ENCODE results near the gene C4orf51.
"Not testable (repeated sequence)": the region's sequence is repeated elsewhere in the genome, so short reads cannot be mapped to it uniquely, and the experiment has no call there.

C4orf51 gene

GRCh38 chr4:145679991-145680455 is at the start of gene C4orf51:
Gene C4orf51 (plus strand): TSS chr4:145680146. CDS start chr4:145680204, 58 bp downstream.
- DNase-seq (ENCODE audit: low read depth), result peak; percentile 86

DNA sequence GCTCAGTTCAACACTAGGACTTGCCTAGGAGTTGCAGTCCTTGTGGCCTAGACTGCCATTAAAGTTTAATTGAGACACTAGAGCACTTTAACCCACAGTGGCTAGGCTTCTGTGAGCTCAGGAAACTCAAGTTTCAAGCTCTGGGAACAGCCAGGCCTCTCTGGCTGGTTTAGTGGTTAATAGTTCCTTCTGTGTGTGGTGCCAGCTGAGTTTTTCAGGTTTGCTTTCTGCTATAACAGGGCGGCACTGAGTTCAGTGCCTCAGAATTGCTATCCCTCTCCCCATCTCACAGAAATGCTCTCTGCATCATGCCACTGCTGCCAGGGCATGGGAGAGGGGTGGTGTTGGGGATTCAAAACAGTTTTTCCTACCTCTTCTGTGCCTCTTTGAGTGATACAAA is 44.8 kb upstream of the C4orf51 start:
- no peak for DNase-seq (ENCODE audit: low read depth)

- DNase-seq (ENCODE audit: low read depth), result no peak
These were observed 44.3 kb upstream of the C4orf51 start for GRCh38 chr4:145635630-145636029.

DNA sequence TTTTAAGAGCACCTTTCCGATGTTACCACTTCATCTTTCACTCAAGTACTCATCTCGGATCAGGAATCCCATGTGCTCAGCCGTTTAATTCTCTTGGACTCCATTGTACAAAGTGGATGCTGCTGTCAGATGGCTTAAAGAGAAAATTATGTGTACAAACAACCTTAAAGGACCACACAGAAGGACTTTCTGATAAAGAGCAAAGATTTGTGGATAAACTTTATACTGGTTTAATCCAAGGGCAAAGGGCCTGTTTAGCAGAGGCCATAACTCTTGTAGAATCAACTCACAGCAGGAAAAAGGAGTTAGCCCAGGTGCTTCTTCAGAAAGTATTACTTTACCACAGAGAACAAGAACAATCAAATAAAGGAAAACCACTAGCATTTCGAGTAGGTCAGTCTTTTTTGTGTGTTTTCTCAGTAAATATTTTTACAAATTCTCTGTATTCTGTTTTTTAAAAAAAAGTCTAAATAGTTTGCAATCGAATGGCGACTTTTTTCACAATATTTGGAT is 40.7 kb upstream of the C4orf51 start:
- no peak for DNase-seq (ENCODE audit: low read depth)

DNA sequence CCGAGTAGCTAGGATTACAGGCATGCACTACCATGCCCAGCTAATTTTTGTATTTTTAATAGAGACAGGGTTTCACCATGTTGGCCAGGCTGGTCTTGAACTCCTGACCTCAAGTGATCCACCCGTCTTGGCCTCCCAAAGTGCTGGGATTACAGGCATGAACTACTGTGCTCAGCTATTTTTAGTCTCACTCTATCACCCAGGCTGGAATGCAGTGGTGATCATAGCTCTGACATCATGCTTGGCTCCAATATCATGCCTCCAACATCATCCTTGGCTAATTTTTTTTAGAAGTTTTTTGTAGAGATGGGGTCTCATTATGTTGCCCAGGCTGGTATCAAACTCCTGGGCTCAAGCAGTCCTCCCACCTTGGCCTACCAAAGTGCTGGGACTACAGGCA is 39.7 kb upstream of the C4orf51 start:
- DNase-seq (ENCODE audit: low read depth), result peak; percentile 85

DNA sequence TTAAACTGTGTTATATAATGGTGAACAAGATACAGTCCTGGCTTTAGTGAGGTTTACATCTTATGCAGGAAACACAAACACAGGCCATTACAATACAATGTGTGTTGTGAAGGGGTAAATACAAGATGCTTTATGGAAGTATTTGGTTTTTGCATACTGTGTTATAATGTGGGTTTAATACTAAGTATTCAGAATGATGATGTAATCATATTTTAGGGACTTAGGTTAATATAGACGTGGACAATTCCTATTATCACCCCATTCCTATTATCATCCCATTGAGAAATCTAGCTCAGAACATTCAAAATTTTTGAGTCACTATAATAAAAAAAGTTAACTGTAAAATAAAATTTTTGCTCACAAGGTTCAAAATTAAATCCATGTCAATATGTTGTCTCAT is 36.7 kb upstream of the C4orf51 start:
- DNase-seq (ENCODE audit: low read depth), result no peak

GRCh38 chr4:145644699-145645098 is 35.2 kb upstream of the C4orf51 start:
- DNase-seq (ENCODE audit: low read depth), result no peak

DNA sequence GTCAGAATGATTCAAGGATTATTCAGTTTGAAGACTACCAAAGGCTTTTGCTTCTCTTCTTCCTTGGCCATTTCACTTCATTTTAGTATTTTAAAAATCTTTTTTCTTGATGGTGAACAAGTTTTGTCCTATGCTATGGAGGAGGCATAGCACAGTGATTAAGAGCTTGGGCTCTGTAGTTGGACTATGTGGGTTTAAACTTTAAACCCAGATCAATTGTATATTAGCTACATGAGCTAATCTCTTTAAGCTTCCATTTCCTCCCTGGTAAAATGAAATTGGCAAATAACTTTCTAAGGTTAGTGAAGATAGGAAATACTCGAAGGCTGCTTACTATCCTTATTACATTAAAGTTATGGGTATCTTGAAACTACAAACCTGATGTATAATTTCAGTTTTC is 23.8 kb upstream of the C4orf51 start:
- no peak for DNase-seq (ENCODE audit: low read depth)

DNA sequence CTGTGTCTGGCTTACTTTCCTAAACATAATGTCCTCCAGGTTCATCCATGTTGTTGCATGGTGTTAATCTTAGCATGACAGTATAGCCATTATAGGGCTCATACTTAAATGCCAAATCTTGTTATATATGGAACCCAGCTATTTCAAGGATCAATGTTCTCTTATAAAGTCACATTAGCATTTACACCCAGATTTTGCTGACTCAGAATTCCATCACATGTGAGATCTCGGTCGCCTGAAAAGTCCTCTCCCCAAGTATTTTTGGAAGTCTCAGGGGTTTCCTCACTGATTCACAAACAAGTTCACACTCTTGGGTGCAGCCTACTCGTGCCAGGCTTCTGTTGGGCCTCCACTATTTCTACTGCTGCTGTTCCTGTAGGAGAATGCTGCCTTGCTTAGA is 19.9 kb upstream of the C4orf51 start:
- no peak for DNase-seq (ENCODE audit: low read depth)

- DNase-seq (ENCODE audit: low read depth), result no peak
These were observed 16.8 kb upstream of the C4orf51 start for GRCh38 chr4:145663194-145663593.

GRCh38 chr4:145665773-145666172 is 14.2 kb upstream of the C4orf51 start:
- DNase-seq (ENCODE audit: low read depth), result peak; percentile 36

DNA sequence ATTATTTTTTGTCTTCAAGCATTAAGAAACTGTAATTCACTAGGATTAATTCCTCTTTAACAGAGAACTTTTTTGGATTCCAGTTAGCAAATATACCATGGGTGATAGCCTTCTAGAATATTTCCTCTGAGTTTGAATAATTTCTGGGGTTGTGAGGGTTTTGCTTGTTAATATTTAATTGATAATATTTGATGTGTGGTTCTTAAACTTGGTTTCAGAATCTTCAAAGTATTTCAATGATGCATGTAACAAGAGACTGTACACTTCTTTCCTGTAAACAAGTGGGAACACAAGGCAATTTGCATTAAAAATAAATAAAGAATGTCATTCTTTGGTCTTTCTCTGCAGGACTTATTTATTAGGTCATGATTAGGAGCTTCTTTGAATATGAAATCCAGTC is 9.5 kb upstream of the C4orf51 start:
- DNase-seq (ENCODE audit: low read depth), result no peak

- peak; percentile 94 for DNase-seq (ENCODE audit: low read depth)
These were observed 426 bp upstream of the C4orf51 start for GRCh38 chr4:145679520-145679919.

DNA sequence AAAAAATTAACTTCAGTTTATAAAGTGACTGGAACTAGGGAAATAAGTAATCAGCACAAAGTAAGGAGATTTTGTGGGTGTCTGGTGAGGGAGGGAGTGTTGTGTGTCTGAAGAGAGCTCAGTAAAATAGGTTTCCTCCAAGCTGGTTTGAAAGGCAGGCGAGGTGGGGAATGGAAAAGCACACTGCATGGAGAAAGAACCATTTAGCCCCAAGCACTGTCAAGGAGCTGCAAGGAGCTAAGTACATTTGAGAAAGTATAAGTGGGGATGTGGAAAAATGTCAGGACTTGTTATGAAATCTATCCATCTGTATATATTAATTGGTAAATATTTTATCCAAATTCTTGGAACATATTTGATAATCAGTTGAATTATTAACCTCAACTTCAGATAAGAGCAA is 956 bp downstream of the C4orf51 start:
- DNase-seq (ENCODE audit: low read depth), result no peak

DNA sequence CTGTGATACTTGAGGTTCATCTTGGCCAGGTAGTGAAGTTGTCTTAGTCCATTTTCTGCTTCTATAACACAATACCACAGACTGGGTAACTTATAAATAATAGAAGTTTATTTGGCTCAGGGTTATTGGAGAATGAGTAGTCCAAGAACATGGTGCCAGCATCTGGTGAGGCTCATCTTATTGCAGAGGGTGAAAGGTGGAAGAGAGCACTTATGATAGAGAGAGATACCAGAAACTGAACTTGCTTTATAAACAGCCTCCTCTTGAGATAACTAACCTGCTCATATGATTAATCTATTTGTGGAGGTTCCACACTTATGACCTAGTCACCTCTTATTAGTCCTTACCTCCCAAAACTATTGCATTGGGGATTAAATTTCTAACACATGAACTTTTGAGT is 1.6 kb downstream of the C4orf51 start:
- DNase-seq (ENCODE audit: low read depth), result no peak

GRCh38 chr4:145681956-145682355 is 2.0 kb downstream of the C4orf51 start:
- peak; percentile 43 for DNase-seq (ENCODE audit: low read depth)

DNA sequence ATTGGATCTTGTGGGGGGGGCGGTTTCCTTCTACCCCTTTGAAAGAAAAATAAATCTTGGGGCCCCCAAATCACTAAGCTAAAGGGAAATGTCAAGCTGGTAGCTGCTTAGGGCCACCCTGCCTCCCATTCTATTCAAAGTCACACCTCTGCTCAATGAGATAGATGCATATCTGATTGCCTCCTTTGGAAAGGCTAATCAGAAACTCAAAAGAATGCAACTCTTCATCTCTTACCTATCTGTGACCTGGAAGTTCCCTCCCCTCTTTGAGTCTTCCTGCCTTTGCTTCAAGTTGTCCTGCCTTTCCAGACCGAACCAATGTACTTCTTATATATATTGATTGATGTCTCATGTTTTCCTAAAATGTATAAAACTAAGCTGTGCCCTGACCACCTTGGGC is 7.0 kb downstream of the C4orf51 start:
- DNase-seq (ENCODE audit: low read depth), result no peak

DNA sequence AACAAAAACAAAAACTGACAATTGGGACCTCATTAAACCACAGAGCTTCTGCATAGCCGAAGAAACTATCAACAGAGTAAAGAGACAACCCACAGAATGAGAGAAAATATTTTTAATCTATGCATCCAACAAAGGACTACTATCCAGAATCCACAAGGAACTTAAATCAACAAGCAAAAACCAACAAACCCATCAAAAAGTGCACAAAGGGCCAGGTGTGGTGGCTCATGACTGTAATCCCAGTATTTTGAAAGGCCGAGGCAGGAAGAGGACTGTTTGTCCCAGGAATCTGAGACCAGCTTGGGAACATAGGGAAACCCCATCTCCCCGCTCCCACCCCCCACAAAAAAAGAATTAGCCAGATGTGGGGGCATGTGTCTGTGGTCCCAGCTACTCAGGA is 10.7 kb downstream of the C4orf51 start:
- DNase-seq (ENCODE audit: low read depth), result no peak

GRCh38 chr4:145691416-145691815 is 11.5 kb downstream of the C4orf51 start:
- not testable (repeated sequence) for DNase-seq (ENCODE audit: low read depth)

DNA sequence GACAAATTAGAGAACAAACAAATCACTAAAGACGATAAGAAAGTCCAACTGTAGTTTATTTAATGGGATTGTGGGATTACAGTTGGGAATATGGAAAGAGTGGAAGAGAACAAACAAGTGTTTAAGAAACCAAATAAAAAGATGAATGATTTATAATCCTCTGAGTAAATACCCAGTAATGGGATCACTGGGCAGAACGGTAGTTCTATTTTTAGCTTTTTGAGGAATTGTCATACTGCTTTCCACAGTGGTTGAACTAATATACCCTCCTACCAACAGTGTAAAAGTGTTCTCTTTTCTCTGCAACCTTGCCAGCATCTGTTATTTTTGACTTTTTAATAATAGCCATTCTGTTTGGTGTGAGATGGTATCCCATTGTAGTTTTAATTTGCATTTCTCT is 15.0 kb downstream of the C4orf51 start:
- no peak for DNase-seq (ENCODE audit: low read depth)

DNA sequence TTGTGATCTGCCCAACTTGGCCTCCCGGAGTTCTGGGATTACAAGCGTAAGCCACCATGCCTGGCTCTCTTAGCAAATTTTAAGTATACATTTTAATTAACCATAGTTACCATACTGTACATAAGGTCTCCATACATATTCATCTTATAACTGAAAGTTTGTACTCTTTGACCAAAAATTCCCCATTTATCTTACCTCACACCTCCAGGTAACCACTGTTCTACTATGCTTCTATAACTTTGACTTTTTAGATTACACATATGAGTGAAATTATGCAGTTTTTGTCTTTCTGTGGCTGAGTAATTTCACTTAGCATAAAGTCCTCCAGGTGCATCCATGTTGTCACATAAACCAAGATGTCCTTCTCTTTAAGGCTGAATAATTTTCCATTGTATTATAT is 17.4 kb downstream of the C4orf51 start:
- no peak for DNase-seq (ENCODE audit: low read depth)

DNA sequence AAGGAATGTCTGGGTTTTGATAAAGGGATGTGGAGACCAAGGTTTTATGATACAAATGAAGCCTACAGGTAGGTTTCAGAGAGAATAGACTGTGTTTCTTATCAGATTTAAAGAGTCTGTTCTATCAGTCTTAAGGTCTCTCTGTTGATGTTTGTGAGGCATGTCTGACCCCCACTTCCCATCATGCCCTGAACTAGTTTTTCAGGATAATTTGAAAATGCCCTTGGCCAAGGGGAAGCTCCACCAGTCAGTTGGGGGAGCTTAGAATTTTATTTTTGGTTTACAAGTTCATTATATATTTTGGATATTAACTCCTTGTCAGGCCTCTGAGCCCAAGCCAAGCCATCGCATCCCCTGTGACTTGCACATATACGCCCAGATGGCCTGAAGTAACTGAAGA is 18.6 kb downstream of the C4orf51 start:
- DNase-seq (ENCODE audit: low read depth), result no peak

DNA sequence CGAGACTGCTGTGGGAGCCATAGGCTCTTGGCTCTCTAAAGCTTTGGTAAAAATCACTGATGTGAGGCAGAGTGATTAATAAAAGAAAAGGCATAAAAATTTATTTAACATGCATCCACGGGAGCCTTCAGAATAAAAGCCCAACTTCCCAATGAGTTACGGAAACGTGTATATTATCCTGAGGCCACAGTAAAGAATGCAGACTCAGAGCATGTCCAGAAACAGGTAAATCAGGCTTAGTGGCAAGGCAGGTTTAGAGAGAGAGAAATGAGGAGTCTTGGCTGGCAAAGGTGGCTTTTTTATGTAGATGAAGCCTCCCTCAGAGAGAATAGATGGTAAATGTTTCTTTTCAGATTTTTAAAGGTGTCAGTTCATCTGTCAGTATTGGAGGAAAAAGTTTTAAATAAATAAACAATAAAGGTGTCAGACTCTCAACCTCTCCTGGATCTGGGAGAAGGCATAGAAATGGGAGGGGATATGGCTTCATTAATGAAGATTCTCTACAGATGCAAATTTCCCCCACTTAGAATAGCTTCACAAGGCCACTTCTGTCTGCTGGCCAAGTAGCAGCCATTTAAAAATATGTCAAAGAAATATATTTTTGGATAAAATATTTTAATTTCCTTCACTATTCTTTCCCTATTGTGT is 24.0 kb downstream of the C4orf51 start:
- no peak for DNase-seq (ENCODE audit: low read depth)

GRCh38 chr4:145709336-145709735 is 29.4 kb downstream of the C4orf51 start:
- no peak for DNase-seq (ENCODE audit: low read depth)

Measured in iris pigment epithelial cell (primary cell).